NCI-H1417 treated with DMSO at 0.1 percent for 48 hours (cell line): ENCODE results near the gene SH2B3.
A peak's percentile ranks its signal among the peaks of the same experiment; 100 is the strongest.

Experiments used
- DNase-seq: peaks from one replicate; lab custom pipeline; 2025; lab: John Stamatoyannopoulos, UW

Gene SH2B3

DNA sequence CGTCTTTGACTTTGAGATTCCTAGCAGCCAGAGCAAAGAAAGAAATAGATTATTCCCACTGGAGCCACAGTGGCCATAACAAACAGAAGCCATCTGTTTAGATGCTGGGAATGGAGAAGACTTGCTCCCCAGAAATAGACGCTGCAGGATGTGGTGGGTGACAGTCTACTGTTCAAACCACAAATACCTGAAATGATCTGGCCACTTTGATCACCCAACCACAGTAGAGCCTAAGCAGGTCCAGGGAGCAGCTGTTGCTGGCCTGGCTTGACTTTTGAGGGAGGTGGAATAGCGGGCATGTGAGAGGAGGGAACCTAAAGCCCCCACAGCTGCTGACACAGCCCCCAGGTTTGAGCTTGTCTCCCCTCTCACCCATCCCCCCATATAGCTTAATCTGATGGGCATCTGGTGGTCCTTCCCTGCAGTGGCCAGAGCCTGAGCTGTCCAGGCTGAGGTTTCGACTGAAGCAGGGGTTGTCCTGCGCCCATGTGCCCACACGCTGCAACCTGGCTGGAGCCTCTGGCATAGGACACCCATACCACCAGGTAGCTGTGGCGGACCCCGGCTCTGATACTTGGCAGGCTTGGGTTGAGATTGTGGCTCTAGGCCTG lies 38.7 kb downstream of the SH2B3 start:
- no peak for DNase-seq

DNA sequence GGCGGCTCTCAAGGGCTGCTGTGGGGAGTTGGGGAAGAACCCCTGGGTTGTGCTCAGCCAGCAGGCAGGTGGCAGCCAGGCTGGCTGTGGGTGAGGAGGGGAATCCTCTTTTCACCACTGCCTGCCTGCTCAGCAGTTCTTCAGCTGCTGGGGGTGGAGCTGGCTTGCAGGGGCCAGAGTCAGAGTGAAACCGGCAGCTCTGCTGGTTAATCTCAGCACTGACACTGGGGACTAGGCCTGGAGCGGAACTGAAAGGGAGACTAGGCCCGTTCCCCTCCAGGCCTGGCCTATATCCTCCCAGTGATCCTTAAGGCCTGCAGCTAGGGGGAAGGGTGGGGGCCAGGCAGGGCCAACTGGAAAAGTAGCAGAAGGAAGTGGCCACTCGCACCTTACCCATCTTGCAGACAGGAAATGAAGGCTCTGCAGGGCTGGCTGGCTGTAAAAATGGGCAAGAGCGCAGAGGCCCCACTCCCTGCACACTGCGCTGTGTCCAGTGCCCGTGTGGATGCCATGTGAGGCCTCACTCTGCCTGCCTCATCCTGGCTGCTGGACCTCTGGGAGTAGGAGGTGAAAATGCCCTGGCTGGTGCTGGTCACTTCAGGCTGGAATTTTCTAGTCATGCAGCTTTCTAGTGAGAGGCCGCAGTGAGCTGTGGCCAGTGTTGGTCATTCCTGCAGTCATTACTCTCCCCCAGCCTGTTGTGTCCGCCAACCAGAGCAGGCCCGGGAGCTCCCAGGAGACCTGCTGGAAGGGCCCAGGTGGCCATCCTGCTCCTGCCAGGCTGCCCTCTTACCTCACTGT lies 39.4 kb downstream of the SH2B3 start:
- no peak for DNase-seq

DNA sequence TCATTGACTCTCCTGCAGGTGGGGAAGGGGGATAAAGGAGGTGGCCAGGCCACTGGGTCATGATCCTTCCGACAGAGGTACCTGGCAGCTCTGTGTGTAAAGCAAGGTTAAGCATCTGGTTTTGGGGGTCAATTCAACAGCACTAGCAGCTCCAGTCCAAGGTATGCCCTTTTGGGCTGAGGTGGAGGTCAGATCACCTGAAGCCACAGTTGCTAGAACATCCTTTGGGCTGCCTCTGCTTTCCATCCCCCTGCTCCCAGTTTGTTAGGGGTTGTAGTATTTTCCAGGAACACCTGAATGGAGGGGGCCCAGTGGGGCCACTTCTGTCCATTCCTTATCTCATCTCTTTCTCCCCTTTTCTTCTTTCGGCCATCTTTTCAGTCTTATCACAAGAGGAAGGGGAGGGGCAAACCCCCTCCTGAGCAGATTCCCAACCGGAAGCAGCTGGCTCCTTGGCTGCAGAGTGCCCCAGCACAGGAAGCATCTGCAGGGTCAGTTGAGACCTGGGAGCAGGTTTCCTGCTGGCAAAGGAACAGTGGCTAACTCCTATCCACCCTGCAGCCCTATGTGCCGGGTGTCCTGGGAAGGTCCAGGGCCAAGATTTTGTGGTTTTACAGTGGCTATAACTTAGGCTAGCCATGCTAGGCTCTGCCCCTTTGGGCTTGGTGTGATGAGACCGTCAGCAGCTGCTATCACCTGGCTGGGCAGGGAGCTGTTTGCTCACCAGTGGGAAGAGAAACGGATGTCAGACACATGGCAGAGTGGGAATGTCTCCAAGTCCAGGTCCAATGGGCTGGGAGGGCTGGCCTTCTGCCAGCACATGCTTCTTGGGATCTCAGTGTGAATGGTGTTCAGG lies 40.2 kb downstream of the SH2B3 start:
- DNase-seq, result no peak

DNA sequence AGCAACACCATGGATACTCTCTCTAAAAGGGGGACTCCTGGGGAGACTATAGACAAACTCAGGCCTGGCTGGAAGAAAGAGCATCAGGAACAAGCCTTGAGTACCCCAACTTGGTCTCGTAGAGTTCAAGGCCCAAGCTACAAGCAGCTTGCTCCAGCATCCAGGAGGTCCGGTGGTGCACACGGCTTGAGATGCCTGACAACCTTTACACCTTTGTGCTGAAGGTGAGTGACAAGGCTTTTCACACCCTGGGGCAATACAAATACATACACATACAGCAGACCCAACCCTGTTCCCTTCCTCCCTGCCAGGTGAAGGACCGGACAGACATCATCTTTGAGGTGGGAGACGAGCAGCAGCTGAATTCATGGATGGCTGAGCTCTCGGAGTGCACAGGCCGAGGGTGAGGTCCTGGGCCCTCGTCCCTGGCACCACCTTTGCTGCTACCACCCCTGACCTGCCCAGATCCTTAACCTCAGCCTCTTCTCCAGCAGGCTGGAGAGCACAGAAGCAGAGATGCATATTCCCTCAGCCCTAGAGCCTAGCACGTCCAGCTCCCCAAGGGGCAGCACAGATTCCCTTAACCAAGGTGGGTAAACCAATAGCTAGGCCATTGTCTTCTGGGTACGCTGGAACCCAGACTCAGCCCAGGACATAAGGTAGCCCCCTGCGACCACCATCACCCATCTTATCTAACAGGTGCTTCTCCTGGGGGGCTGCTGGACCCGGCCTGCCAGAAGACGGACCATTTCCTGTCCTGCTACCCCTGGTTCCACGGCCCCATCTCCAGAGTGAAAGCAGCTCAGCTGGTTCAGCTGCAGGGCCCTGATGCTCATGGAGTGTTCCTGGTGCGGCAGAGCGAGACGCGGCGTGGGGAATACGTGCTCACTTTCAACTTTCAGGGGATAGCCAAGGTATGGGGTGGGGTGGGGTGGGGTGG lies 41.2 kb downstream of the SH2B3 start:
- DNase-seq, result no peak

DNA sequence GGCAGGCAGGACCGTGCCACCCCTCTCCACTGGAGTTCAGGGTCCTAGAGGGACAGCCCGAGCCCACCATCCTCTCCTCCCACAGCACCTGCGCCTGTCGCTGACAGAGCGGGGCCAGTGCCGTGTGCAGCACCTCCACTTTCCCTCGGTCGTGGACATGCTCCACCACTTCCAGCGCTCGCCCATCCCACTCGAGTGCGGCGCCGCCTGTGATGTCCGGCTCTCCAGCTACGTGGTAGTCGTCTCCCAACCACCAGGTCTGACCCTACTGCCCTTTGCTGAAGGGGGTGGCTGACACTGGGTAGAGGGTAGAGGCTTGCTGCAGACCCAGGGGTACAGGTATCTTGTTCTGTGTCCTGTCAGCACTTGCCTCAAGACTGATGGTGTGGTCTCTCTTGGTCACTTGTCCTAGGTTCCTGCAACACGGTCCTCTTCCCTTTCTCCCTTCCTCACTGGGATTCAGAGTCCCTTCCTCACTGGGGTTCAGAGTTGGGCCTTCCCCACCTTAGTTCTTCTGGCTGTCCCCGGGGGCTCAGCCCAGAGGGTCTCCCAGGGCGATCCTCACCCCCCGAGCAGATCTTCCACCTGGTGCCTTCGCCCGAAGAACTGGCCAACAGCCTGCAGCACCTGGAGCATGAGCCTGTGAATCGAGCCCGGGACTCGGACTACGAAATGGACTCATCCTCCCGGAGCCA lies 42.0 kb downstream of the SH2B3 start:
- no peak for DNase-seq

DNA sequence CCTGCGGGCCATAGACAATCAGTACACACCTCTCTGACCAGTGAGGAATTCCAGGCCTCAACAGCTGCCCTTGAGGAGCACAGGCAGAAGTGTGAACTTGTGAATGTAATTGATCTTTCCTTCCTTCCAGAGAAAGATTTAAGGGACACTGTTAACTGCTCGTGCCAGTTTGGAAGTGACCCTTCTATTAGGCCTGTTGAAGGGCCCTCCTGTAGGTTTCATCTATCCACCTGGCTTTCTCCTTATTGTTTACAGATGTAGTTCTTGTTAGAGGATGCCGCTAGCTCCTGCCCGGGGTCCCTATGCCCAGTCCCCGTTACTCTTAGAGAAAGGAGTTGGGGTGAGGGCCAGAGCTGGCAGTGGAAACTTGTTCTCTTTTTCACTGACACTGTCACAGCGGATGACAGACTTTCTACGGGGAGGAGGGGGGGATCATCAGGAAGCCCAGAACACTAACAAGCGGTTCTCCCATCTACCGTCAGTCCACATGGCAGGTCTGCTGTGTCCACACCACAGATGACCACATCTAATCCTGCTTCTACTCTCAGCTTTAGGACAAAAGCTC lies 42.6 kb downstream of the SH2B3 start:
- DNase-seq, result no peak

DNA sequence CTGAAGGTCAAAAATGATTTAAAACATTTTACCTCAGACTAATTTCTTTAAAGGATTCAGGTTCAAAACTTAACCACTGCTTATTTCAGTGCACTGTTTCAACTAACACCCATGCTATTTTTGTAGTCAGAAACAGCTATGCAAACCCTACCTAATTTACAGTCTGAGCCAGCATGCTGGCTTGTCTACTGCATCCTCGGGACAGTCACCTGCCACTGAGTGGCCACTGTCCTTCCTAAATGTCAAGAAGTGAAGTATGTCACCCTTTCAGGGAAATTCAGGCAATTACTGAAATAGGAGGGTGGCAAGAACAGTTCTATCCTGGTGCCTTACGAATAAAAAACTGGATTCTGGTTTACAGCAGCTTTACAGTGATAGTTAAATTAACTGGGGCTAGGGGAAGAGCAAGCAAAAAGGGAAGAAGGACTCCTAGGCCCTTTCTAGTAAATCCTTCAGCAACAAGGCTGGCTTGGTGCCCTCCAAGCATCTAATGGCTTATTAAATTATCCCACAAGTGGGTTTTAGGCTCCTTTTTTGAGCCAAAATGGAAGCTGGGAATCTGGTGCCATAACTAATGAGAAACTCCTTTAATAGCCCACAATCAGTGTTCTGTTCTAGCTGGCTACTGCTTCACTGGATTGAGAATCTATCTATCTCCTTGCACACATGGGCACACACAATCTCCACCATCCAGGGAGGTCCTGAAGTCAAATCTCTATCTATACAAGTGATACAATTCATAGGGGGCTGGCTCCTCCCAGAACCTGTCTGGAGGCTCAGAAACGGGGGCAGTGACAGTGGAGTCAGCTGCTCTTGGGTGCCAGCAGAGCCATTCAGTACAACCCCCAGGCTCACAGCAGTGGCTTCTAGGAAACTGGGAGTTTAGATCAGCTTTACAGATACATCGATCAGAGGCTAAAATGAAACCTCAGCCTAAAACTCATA lies 43.4 kb downstream of the SH2B3 start:
- DNase-seq, result no peak

DNA sequence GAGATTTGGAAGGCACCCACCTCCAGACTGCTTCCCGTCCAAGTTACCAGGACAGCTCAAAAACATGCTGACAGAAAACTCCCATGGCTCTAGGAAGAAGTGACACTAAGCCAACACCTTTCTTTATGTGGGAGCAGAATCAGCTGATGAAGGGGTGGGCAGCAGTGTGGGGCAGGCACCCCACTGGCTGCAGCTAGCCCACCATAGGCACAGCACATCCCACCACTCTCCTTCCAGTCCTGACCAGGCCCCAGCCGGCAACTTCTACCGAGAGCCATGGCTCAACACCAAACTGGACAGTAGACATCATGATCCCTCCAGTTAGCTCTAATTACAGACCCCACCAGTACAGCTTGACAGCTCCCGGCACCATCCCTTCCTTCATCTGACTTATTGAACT lies 45.0 kb downstream of the SH2B3 start:
- no peak for DNase-seq

DNA sequence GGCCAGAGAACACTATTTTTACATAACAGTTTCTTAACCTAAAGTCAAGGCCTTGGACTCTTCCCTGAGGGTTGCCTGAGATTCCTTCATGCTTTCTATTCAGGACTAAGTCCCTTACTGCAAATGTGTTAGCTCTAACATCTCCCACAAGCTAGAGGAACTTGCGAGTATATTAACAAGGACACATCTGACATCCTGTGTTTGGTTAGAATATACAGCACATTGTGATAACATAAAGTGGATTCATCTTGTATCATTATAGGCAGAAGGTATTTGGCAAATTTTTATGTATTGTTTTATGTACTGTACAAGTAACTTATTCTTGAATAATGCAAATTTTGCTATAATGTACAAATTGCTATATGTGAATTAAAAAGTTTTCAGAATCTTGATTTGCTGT lies 45.5 kb downstream of the SH2B3 start:
- no peak for DNase-seq

DNA sequence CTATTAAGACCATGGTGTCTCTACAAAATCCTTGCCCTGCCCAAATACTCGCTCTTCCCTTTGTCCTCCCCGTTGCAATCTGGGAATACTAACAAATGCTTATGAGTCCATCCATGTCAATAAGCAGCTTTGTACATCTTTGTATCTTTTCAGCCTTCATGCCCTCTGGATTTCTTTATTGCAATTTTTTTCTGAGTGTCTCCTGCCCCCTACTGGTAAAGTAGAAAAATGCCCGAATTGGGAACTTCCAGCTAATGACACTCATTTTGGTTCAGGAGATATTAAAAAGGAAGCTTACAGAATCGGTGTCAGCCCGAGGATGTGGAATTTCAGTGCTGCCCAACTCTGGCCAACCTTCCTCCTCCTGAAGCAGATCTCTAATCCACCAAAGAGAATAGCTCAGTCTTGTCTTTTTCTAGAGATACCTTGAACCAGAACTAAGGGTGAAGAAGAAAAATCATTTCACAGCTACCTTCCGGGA lies 46.0 kb downstream of the SH2B3 start:
- peak; percentile 19 for DNase-seq

DNA sequence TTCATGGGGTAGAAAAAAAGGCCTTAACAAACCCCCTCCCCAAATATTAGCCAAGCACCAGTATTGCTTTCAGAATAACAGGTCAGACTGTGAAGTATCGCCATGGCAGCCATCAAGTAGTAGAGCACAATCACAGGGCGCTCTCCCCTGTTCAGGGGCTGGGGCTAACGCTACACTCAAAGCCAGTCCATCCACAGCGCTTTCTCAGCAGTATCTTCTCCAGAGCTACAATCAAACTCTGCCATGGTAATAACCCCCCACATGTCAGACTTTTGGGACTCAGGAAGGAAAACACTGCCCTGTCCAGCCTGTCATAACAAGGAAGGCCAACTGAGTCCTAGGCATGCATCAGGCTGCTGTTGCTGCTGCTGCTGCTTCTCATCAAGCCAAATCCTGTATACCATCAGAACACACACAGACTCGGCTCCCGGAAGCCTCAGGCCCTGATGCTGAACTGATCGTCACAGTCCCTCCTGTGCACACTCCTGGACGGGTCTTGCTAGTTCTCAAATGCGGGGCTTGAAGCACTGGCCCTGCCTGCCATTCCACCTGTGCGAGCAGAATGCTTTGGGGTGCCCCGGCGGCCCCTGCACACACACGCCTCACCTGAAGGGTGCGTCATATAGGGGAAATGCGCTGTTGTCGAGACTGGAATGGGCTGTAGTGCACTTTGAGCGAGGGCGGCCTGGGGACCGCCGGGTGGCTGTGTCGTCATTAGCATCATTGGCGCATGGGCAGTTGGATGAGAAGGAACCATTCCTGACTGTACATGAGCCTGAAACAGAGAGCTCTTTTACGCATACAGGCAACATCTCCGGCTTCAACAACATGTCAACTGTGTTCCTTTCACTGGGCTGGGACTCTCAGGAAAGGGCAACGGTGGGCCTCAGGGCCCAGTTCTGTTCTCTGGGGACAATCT lies 47.6 kb downstream of the SH2B3 start:
- no peak for DNase-seq

DNA sequence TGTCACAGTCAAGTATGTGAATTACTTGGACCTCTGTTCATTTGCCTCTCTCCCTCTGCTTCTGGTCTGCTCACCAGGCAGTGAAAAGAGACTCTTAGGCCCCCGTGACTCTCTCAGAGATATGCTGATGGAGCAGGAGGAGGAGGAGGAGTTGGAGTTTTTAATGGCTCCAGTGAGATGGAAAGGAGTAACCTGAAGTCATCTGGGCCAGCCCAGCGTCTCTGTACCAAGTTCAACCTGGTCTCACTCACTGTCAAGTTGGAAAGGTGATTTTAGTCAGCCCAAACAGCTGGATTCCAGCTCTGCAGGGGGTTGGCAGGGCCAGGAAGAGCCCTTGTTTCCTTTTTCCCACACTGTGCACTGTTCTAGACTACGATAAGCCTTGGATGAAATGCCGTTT lies 48.6 kb downstream of the SH2B3 start:
- no peak for DNase-seq

DNA sequence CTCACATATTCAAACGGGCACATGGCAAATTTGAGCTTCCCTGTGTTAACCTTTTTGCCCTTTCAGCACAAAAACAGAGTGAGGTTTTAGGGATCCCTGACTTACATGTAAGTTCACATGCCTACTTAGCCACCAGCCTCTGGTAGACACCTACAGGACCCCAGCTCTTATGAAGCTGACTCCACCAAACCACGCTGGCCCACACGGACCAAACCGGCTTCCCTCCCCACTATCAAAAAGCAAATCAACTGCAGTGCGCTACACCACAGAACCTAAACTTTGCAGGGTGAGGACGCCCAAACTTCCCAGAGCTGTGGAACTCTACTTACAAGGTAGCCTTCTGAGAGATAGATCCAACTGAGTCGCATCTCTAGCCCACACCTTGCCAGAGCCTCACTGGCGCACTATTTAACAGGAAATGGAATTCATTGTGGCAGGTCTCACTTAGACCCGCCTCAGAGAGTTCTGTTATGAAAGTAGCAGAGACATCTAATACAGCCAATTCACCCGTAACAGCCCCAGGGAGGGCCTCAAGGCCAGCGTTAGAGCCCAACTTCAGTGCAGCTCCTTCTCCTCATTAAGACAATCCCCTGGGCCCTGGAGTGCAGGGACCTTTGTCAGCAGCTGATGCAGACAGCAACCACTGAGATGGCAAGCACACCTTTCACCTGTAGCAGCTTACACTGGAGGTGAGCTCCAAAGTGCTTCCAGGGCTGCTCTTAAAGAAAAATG lies 49.2 kb downstream of the SH2B3 start:
- no peak for DNase-seq

DNA sequence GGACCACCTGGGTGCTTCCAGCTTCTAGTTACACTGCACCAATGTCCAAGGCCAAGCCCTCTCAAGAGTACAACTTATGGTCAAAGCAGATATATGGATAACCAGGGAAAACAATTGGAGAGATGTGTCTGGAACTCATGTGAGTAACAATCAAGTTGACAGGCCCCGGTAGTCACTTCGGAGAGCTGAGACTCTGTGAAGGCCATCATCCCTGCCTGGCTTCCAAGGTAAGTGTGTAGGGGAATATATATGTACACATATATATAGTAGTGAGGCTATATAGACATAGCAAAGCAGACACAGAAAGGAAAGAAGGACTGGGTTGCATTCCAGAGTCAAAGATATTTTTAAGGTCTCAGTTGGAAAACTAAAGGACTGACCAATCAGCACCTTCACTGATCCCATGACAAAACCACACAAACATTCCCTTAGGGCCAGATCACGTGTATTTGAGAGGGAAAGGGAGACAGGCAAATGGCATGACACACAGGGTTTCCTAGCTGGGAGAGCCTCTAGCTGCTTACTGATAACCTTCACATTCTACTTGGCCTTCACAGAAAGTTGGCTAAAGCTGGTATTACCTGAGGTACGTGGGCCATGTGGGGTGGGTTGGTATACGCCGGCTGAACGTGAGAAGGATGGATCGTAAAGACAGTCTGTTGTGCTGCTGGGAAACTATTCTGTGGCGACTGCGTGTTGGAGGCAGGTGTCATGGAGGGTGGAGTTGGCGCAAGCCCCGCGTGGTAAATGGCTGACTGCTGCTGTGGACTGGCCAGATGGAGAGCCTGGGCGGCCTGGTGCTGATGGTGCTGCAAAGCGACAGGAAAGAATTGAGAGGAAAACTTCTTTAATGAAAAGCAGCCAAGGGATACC lies 50.0 kb downstream of the SH2B3 start:
- DNase-seq, result no peak

DNA sequence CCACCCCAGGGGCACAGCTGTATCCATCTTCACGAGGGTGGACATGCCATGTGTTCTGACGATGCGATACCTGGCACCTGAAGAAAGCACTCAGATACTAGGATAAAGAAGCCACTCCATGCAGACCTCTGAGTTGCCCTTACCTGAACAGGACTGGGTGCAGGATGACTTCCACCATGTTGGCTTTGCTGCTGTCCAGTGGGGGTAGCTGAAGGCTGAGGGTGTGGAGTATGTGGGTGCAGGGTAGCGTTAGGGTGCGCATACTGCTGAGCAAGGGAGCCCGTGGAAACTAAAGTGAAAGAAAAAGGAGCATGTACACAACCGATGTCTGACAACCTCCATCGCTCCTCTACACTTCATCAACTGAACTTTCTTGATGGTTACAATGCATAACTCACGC lies 51.3 kb downstream of the SH2B3 start:
- no peak for DNase-seq

DNA sequence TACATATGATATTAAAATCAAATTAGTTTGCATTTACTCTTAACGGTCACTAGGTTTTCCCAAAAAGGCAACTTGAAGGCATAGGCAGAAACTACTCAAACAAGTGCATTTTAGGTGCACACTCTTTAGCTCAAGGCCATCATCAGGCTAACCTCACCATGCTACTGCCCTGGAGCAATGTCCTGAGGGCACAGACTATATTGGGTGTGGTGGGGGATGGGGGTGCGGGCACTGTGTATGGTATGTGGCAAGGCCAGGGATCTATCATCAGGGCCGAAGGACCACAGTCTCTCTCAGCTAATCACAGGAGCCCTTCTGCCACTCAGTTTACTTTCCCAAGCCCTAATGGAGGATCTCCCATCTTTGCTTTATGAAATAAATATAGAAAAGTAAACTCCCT lies 51.9 kb downstream of the SH2B3 start:
- no peak for DNase-seq
